GM21717 (cell line): ENCODE data around the gene TFCP2.
A peak's percentile ranks its signal among the peaks of the same experiment; 100 is the strongest.

Experiments
- ATAC-seq: cut with Tn5 transposase; IDR thresholded peaks from one replicate; pipeline ENCODE4 v1.9.1; 2021; ENCODE audit warnings: mild to moderate bottlenecking, moderate library complexity; ENCODE audit not compliant: unreplicated experiment

The TFCP2 gene

DNA sequence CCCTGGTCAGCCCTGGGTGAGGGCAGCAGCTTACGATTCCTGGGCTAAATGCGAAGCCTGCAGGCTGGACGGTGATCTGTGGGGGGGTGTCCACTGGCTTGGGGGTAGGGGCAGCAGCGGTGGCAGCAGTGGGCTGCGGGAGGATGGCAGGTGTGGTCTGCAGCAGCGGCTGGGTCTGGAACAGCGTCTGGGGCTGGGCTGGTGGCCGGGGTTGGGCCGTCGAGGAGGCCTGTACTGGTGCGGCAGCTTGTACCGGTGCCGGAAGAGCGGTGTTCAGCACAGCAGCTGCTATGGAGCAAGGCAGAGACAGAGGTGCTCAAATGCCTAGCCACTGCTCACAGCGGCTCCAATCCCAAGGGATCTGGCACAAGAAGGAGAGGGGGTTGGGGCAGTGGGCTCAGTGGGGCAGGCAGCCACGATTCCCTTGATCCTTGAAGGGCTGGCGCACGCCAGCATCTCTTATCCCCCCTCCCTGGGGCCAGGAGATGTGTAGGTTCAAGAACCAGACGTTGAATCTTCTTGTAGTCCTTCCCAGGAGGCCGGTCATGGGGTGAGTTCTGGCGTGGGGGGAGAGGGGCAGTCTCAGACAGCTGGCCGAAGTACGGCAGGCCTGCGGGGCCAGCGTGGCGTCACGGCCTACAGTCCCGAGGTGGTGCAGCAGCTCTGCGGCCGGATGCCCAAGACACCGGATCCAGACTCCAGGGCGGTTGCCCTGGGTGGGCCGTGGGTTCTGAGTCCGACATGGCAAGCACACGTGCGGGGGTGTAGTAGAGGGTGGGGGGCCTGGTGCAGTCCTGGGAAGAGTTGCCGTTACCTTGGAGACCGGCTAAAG, 25.0 kb upstream of the TFCP2 start:
- ATAC-seq, result no peak

DNA sequence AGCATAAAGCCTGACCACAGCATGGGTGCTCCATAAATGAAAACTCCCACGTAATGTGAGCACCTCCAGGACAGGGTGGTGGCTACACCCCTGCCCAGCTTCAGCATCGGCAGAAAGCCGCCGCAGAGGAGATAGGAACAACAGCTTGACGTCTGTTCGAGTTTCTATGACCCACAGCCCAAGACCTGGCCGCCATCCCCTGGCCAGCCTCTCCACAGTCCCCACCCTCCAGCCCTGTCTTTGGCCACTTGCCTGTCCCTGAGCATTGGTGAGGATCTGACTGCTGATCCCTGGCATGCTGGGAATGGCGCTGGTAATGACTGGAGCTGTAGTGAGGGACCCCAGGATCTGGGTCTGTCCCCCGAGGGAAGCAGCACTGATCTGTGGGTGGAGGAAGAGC, 23.6 kb upstream of the TFCP2 start:
- no peak for ATAC-seq

- no peak for ATAC-seq
Measured at GRCh38 chr12:51195841-51196240, 22.9 kb upstream of the TFCP2 start.

- no peak for ATAC-seq
Measured at GRCh38 chr12:51192284-51192671, 19.3 kb upstream of the TFCP2 start.

- ATAC-seq, result no peak
Measured at GRCh38 chr12:51191516-51192283, 18.8 kb upstream of the TFCP2 start.

DNA sequence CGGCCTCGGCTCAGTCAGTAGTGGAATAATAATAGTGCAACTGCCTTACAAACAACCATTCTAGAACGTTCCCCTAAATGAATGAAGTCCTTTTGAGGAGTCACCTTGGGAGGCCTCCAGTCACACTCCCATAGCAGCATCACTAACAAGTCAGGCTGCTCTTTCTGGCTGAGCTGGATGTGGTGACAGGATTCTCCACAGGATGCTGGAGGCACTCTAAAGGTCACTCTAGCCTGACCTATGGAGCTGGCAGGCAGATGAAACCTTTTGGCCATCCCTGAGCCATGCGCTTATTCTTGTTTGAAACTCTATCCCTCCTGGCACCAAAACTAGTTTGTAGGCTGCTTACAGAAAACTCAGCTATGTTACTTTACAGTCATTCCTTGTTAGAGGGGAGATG, 17.9 kb upstream of the TFCP2 start:
- no peak for ATAC-seq

GRCh38 chr12:51189790-51190355, 16.9 kb upstream of the TFCP2 start:
- no peak for ATAC-seq

- ATAC-seq, result peak; percentile 64
Measured at GRCh38 chr12:51188359-51189051, 15.6 kb upstream of the TFCP2 start.

GRCh38 chr12:51187370-51187987, 14.5 kb upstream of the TFCP2 start:
- ATAC-seq, result no peak

DNA sequence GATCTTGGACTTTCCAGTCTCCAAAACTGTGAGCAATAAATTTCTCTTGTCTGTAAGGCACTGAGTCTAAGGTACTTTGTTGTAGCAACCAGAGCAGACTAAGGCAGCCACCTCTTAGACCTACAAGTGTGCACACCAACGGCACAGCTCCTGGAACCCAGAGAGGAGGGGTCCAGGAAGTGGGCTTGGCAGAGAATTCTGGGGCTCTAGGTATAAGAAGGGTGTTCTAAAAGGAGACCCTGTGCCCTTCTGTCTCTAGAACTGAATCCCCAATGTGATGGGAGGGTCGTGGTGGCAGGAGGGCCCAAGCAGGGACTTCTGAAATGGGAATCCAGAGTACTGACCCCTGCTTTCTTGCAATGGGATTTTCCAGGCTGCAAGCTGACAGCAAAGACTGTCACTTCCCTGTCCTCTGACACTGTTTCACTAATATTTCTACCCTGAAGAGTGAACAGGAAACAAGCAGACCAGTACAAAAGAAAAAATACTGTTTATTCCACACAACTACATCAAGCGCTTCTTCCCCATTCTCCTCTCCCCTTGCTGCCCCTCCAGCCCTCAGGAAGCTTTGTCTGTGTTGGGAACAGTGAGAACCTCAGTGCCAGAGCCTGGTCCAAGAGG, 13.6 kb upstream of the TFCP2 start:
- no peak for ATAC-seq

DNA sequence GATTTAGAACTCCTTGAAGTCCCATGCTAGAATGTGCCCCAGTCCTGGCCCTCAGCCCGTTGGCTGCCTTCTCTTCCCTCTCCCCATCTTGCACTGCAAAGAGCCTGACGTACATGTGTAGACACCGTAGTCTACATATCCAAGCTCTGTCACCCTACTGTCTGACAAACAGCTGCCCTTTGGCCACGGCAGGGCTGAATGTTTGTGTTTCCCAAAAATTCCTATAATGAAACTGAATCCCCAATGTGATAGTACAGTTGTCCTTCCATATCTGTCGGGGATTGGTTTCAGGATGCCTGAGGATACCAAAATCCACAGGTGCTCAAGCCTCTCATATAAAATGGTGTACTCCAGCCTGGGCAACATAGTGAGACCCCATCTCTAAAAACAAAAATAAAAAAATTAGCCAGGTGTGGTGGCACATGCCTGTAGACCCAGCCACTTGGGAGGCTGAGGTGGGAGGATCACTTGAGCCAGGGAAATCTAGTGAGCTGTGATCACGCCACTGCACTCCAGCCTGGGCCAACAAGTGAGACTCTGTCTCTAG, 12.3 kb upstream of the TFCP2 start:
- no peak for ATAC-seq

GRCh38 chr12:51183816-51184215, 10.9 kb upstream of the TFCP2 start:
- ATAC-seq, result no peak

- ATAC-seq, result no peak
Measured at GRCh38 chr12:51183349-51183748, 10.4 kb upstream of the TFCP2 start.

- ATAC-seq, result no peak
Measured at GRCh38 chr12:51181558-51181957, 8.6 kb upstream of the TFCP2 start.

GRCh38 chr12:51177897-51178296, 5.0 kb upstream of the TFCP2 start:
- no peak for ATAC-seq

GRCh38 chr12:51174501-51174900, 1.6 kb upstream of the TFCP2 start:
- ATAC-seq, result no peak

- ATAC-seq, result peak; percentile 20
Measured at GRCh38 chr12:51171884-51172514, 936 bp downstream of the TFCP2 start.

DNA sequence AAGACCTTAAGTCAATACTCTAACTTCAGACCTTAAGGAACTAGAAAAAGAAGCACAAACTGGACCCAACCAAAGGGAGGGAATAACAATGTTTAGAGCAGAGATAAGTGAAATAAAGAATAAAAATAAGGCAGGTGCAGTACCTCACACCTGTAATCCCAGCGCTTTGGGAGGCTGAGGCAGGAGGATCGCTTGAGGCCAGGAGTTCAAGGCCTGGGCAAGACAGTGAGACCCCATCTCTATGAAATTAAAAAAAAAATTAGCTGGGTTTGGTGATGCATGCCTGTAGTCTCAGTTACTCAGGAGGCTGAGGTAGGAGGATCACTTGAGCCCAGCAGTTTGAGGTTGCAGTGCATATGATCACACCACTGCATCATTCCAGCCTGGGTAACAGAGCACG, 9.1 kb downstream of the TFCP2 start:
- no peak for ATAC-seq

DNA sequence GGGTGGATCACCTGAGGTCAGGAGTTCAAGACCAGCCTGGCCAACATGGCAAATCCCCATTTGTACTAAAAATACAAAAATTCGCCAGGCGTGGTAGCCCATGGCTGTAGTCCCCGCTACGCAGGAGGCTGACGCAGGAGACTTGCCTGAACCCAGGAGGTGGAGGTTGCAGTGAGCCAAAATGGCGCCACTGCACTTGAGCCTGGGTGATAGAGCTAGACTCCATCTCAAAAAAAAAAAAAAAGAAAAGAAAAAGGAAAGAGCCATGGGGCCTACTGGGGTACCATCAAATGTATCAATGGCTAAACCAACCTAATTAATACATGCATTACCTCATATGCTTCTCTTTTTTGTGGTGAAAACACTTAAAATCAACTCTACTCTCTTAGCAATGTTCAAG, 10.7 kb downstream of the TFCP2 start:
- ATAC-seq, result no peak
